A204.1 (cell line): Measurements from ENCODE around the gene CA10.

Source experiments
- FAIRE-seq: peaks from 2 replicates; lab custom pipeline; 2012; peaks lifted over from hg19 to GRCh38; lab: Jason Lieb, UNC

Gene CA10

DNA sequence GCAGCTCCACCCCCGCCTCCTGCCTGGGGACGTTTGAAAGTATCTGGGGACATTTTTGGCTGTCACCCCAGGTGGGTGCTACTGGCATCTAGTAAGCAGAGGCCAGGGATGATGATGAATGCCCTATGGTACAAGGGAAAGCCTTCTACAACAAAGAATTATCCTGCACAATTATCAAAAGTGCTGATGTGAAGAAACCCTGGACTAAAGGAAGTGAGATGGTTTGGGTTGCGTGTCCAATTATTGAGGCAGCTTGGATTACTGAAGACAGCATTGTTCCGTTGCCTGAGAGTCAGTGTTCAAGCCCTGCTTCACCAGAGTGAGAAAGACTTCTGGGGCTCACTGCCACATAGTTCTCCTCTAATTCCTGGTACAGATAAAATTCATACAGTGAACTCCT lies 343.4 kb downstream of the CA10 start:
- FAIRE-seq: no peak

DNA sequence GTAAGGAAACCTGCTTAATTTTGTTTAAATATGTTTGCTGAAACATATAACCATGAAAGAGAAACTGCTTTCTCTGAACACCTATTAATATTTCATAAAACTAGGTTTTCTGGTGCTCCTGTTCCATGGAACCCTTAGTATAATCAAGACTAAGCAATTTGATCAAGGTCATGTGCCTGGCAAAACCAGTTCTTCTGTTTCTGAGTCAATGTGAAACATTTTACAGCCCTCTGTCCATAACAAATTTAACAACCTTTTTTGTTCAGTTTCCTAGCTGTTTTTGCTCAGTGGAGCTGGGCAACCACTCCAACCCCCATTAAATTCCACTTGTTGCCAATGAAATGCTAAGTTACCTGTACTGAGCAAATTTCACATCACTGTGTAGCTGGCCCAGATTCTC lies 344.0 kb downstream of the CA10 start:
- FAIRE-seq: no peak

DNA sequence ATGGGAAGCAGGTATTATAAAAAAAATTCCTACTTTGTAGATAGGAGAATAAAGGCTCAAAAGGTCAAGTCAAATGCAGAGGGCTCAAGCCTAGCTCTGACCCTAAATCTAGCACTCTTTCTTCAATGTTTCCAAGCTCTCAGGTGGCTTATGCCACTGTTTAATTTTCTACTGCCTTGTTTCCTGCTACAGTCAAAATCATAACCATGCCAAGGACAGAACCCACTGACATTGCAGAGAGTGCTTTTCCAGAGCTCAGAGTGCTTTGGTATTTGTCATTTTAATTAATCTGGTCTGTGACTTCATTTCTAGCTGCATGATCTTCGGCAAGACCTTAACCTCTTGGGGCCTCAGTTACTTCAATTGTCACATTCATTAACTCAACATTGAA lies 344.7 kb downstream of the CA10 start:
- FAIRE-seq: no peak

DNA sequence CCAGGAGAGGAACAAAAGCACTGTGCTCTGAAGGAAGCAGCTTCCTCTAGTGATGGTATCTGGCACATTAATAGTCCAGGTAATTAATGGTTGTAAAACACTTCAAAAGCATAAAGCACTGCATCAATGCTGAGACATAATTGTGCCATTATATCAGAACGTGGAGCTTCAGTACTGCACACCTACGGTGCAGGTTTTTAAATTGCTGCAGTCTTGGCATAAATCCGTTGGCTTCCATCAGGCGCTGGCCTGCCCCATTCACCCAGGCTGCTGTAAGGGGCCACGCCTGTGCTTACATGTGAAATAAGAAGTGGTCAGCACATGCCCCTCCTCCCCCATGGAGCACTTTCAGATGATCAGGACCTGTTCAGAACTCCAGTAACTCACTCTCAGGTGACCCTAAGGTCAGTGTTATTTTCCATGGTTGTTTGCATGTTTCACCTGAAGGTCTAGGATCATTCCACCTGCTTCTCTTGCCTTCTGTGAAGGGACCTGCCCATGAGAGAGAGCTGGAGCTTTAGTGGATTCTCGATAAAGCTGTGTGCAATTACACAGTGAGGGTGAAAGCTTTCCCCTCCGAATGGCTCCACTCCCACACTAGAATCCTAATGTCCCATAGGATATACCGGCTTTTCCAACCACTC lies 345.3 kb downstream of the CA10 start:
- FAIRE-seq: no peak

DNA sequence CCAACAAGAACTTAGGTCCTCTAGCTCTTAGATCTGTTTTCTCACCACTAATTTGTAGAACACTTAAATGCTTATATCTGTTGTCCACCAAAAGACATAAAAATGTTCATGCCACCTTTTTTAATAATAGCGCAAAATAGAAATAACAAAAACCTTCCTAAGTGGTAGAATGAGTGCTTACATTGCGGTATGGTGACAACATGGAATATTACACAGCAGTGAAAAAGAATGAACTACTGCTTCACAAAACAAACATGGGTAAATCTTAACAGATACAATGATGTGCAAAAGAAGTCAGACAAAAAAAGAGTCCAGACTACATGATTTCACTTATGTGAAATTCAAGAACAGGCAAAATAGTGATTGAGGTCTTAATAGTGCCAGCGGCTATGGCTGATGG lies 351.1 kb downstream of the CA10 start:
- no peak for FAIRE-seq

DNA sequence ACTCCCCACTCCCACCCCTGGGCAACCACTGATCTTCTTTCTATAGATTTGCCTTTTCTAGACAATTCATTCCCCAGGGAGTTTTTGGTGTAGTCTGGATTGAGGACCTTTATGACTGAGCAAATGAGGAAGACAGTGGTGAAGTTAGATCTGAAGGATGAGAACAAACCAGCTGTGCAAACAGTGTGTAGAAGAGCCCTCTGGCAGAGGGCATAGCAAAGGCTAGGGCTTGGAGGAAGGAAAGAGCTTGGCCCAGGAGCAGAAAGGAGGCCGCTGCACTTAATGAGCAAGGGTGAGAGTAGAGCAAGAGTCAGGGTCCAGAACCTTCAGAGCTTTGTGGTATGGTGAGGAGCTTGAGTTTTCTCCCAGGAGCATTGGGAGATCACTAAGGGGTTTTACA lies 352.7 kb downstream of the CA10 start:
- FAIRE-seq: no peak

DNA sequence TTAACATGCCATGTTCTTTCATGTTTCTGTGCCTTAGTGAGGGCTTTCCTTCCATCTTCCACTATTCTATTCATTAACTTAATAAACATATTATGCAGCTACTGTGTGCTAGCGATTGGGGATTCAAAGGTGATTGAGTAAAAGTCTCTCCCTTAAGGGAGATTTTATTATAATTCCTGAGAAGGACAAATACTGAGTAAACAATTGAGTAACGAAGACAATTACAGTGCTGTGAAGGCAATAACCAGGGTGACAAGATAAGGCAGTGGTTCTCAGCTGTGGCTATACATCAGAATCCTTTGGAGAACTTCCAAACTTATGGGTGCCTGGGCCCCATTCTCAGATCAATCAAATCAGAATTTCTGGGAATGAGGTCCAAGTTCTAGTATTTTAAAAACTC lies 353.3 kb downstream of the CA10 start:
- no peak for FAIRE-seq

DNA sequence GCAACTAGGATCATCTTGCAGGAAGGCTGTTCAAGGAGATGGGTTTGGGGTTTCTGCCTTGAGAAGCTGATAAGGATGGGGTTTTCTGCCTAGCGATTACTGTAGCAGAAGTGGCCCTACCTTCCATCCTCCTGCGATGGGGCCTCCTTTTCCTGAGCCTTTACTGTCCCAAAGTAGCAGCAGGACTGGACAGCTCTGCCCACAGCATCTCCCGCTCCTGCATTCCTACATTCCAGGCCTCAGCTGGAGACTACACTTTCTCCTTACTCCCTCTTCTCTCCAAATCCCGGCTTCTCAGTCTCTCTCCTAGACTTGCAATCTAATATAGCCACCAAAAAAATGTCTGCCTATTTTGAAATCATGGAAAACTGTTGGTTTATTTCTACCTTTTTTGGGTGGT lies 355.4 kb downstream of the CA10 start:
- FAIRE-seq: no peak

DNA sequence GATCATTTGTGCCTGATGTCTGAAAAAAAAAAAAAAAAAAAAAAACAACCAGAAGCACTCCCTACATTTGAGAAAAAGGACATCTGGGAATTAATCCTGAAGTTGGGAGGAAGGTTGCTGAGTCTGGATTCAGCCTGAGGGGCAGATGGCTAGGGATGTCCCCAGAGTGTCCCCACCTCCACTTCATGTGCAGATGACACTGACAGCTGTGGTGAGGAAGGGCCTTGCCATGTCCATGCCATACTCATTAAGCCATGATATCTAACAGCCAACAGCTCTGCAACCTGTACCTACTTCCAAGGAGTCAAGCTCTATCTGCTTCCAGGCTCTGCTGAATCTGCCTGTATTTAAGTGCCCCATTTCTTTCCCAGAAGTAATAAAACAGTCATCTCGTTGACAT lies 356.0 kb downstream of the CA10 start:
- FAIRE-seq: no peak

DNA sequence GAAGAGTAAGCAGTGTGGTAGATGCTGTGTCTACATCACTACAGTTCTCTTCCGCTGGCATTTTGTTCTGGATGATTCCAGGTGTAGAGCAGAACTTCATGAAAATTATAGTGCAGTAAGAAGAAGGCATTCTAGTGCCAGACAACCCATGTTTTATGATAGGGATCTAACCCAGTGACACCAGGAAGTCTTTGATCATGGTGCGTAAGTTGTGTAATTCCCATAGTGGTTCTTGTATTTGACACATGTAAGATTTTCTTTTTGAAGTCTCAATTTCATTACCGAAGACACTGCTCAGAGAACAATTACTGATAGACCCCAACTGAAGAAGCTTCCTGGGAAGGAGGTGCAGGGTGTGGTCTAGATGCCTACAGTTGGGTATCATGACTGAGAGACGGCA lies 356.9 kb downstream of the CA10 start:
- FAIRE-seq: no peak

DNA sequence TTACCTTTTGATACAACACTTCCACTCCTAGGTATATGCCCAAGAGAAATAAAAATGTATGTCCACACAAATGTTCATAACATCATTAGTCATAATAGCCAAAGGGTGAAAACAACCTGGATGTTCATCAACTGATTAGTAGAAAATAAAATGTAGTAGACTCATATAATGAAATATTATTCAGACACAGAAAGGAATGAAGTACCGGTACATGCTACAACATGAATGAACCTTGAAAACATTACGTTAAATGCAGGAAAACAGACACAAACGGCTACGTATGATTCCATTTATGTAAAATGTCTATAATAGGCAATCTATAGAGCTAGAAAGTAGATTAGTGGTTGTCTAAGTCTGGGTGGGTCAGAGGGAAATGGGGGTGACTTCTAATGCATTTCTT lies 358.5 kb downstream of the CA10 start:
- no peak for FAIRE-seq

DNA sequence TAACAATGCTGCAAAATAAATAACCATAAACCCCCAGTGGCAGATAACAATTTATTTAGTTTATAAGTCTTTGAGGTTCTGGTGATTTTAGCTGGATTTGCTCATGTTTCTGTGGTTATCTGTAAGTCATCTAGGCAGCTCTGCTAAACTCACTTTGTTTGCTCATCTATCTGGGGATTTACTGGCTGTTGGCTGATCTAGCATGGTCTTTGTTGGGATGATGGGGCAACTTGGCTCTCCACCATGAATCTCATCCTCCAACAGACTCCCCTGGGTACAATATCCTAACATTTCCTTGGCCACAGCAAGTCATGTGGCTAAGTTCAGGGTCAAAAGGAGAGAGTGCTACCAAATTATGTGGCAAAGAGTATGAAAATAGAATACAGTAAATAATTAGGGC lies 359.3 kb downstream of the CA10 start:
- no peak for FAIRE-seq

DNA sequence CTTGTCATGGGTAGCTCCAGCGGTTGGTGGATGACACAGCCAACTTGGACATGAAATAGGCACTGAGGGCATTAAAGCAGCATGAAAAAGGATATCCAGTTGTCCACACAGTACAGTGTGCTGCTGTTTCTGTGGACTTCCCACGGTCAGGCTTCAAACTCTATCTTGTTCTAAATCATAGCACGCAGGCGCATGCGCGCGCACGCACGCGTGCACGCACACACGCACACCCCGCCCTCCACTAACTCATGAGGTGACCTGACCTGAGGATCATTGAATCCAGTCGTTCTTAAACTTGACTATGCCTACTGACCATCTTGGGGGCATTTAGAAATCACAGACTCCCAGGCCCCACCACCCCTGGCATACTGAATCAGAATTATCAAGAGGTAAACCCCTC lies 361.4 kb downstream of the CA10 start:
- no peak for FAIRE-seq

DNA sequence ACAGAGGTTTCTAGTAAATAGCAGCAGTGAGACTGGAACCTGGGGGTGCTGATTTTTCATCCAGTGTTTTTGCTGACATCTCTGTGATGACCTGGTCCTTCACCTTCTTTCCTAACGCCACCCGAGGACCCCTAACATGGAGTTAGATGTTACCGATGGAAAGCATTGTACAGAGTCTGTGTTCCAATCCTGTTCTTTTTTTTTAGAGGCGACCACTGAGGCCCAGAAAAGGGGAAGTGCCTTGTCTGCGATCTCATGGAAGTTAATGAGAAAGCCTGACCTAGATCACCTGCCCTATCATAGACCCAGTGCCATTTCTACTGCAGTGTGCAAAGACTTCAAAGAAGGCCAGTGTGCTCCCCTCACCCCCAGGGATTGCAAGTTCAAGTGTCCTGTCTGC lies 362.5 kb downstream of the CA10 start:
- no peak for FAIRE-seq

DNA sequence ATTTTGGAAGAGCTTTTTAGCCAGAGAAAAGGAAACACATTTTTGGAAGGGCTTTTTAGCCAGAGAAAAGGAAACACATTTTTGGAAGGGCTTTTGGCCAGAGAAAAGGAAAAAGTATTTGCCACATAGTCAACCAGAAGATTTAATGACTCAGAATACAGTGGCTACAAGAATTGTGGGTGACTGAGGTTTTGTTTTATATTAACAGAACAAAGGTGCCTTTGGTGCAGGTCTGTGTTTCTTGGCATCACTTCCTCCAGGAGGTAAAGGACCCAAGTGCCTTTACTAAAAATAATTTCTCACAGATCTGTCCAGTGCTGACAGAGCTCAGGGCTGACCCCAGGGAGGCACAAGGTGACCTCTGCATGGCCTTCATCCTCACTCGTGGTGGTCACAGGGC lies 363.1 kb downstream of the CA10 start:
- no peak for FAIRE-seq

DNA sequence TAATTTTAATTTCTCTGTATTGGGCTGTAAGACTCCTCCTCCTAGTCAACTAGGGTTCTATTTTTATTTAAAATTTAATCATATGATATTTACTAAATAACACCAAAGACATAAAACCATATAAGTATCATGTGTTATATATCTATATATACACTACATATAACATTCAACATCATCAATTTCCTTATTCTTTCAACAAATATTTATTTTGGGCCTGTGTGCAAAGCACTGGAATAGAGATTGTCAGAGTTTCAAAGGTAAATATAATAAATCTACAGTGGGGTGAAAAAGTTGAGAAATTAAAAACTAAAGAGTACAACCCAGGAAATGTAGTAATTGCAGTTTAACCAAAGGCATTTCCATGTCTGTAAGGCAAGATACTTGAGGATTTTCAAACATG lies 364.0 kb downstream of the CA10 start:
- no peak for FAIRE-seq

DNA sequence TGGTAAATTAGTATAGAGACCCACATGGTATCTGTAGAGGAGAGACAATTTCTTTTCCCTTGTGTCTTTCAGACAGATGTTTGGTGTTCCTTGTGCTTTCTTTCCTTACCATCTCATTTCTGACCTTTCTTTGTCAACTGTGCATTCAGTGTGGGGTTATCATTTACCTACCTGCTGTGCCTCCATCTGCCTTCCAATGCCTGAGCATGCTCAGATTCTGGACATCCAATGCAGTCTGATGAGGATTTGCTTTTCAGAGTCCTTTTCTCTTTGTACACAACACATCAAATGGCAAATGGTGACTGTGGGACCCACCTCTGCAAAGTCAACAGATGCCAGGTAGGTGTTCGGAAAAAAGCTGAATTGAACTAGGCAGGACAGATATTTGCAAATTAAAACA lies 364.8 kb downstream of the CA10 start:
- FAIRE-seq: no peak

DNA sequence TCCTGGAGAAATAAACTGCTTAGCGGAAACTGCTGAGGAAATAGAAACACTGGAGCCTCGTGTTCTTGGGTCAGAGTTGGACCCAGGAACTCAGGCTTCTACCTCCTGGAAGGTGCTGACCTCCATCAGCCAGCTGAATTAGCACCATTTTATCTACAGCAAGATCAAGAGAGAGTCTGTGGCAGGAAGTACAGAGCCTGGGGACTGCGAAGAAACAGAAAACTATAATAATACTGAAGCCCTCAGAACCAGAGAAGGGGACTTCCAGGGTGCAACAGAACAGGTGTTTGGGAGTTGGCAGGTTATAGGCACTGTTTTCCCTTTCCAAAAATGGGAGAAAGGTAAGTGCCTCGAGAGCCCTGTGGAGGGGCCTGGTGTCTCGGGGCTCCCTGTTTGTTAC lies 379.7 kb downstream of the CA10 start:
- FAIRE-seq: no peak

DNA sequence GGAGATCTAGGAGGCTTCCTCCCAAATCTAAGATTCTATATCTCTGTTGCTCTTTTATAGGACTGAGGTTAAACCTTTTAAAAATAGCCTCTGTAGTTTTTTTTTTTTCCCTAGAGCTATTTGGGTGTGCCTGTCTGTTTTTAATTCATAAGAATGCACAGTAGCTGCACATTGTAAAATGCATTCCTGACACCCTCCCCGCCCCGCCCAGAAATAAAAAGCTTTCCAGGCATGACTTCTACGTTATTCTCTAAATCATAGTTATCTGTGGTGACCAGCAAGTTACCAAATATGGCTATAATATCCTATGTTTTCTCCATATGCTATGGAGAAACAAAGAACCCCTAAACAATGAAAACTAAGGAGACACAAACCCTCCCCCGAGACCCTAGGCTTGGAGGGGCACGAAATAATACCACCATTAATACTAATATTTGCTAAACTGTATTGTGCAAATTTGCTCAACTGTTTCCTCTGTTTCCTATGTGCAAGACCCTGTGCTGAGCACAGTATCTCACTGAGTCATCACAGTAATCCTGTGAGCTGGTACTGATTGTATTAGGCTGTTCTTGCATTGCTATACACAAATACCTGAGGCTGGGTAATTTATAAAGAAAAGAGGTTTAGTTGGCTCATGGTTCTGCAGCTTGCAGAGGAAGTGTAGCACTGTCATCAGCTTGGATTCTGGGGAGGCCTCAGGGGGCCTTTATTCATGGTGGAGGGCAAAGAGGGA lies 388.3 kb downstream of the CA10 start:
- no peak for FAIRE-seq

DNA sequence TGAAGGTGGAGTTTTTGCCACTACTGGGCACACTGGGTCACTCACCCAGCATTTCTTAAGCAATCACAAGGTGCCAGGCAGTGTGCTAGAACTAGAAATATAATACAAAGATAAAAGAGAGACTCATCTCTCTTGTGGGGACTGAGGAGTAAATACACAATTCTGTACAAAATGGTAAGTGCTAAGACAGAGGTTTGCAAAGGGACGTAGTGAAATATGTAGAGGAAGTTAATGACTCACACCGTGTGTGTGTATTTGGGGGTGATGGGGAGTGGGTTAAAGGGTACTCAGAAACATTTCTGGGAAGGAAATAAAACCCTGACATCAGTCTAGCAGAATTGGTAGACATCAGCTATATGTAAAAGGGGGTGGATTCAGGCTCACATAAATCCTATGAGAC lies 389.3 kb downstream of the CA10 start:
- FAIRE-seq: no peak

DNA sequence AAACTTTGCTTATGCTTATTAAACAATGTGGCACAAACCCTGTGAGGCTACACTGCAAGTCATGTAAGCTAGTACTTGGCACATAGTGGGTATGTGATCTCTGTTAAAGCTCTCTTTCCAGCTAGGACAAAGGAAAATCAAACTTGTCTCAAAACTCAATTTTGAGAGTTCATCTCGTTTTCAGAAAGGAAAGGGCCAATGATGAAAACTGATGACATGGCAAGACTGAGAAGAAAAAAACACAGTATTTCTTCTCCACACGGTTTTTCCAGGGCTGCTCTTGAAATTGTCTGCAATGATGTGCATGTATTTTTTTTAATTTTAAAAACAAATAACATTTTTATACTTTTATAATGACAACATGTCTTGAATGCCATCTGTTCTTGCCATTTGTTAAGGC lies 389.8 kb downstream of the CA10 start:
- no peak for FAIRE-seq

DNA sequence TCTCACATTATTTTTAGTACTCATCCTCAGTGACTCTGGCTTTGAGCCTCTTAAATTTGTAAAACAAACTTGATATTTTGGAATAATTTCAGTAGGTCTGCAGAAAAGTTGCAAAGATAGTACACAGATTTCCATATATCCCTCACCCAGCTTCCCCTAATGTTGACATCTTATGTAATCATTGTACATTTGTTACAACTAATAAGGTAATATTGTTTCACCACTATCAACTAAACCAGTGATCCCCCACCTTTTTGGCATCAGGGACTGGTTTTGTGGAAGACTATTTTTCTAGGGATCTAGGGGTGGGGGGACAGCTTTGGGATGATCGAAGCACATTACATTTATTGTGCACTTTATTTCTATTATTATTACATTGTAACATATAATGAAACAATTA lies 391.2 kb downstream of the CA10 start:
- FAIRE-seq: no peak

DNA sequence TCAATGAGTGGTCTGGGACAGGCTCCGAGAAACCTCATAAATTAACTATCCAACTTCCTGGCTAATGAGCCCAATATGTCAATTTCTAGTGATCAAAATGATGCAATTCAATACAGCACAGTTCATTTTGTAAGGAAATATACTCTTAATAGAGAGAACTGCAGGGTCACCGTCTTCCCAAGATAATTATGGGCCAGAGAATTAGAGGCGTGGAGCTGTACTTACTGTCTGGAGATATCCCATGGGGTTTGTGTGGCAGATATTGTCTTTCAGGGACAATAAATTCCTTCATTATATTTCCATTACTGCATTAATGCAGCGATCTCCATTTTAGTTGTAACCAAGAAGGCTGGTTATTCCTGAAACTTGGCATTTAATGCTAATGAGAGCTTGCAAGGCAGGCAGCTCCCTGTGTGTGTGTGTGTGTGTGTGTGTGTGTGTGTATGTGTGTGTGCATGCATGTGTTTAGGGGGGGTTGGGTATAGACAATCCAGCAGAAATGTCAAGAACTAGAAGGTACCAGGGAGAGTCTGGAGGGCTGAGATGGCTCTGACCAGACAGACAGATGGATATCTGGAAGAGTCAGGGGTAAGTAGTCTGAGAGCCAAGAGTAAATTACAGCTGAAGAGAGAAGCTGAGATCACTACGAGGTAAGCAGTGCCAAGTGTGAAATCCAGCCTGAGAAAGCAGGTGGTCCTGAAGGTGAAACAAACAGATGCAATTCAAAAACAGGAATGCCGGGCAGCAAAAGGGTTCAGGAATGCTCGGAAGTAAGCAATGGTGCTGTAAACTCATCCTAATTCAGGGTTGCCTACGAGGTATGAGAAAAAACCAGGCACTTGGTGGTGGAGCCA lies 393.0 kb downstream of the CA10 start:
- FAIRE-seq: no peak
